ENCODE results near the gene ACO1.

GRCh38 chr9:32376285-32376684 lies 8.2 kb upstream of the ACO1 start:
- no peak for TF ChIP-seq CTCF (IDR thresholded peaks at IDR 0.05)
- no peak for TF ChIP-seq POLR2A (IDR thresholded peaks at IDR 0.05)
